K562 (cell line): Measurements from ENCODE around the gene RPS2. TPM values are rescaled to one million over a fixed set of nuclear protein-coding genes. Genes with fewer than 3 reads are reported as not detected.

Source experiments
- BCOR ChIP-seq: fragments of 450-650 bp; IDR thresholded peaks from 2 replicates; pipeline ENCODE4 v1.6.1; 2016
- DACH1 ChIP-seq: fragments of 450-650 bp; IDR thresholded peaks from 2 replicates; pipeline ENCODE4 v1.6.1; 2018; ENCODE audit not compliant: partially characterized antibody
- DLX4 ChIP-seq: fragments of 250-450 bp; sonication (Bioruptor Pico); IDR thresholded peaks from 2 replicates; pipeline ENCODE4 v1.6.1; 2021; ENCODE audit warnings: mild to moderate bottlenecking
- DMBX1 ChIP-seq: fragments of 250-450 bp; sonication (Bioruptor Pico); IDR thresholded peaks from 2 replicates; pipeline ENCODE4 v1.8.0; 2022; ENCODE audit warnings: inconsistent platforms, mild to moderate bottlenecking, moderate library complexity, borderline replicate concordance
- E2F6 ChIP-seq, 2 experiments: IDR thresholded peaks; 2 replicates each; pipeline ENCODE4 v1.6.1; 2011; ENCODE audit warnings: borderline replicate concordance in 1 of 2, control low read depth in 1 of 2, low read depth in 1 of 2, low read length in 1 of 2, mild to moderate bottlenecking in 1 of 2, mixed read lengths in 1 of 2, moderate library complexity in 1 of 2; ENCODE audit not compliant: insufficient read depth in 1 of 2, insufficient read length in 1 of 2, poor library complexity in 1 of 2, severe bottlenecking in 1 of 2; ENCODE audit errors: extremely low read depth in 1 of 2
- ELF4 ChIP-seq: fragments of 450-650 bp; formaldehyde crosslinking; IDR thresholded peaks from 2 replicates; pipeline ENCODE4 v1.4.0; 2022; ENCODE audit warnings: missing genetic modification characterization
- FOXA3 ChIP-seq, 2 experiments: fragments of 450-650 bp in 1 of 2; sonication (generic) in 1 of 2; formaldehyde crosslinking; IDR thresholded peaks in 1 of 2; conservative IDR thresholded peaks in 1 of 2; 2 replicates each; pipeline versions ENCODE4 v1.4.0 to v1.8.0; 2020 to 2022; ENCODE audit warnings: mild to moderate bottlenecking in 2 of 2, missing genetic modification reagents in 1 of 2
- HOMEZ ChIP-seq: fragments of 250-450 bp; sonication (Bioruptor Pico); IDR thresholded peaks from 2 replicates; pipeline ENCODE4 v1.4.0; 2020; ENCODE audit warnings: mild to moderate bottlenecking, moderate library complexity
- MCM3 ChIP-seq: fragments of 450-650 bp; IDR thresholded peaks from 2 replicates; pipeline ENCODE4 v1.6.1; 2016
- MEIS2 ChIP-seq: fragments of 450-650 bp; IDR thresholded peaks from 2 replicates; pipeline ENCODE4 v1.6.1; 2014; ENCODE audit warnings: mild to moderate bottlenecking; ENCODE audit not compliant: partially characterized antibody
- NCOA2 ChIP-seq, 2 experiments: fragments of 450-650 bp; IDR thresholded peaks; 2 replicates each; pipeline ENCODE4 v1.6.1; 2018; ENCODE audit warnings: mild to moderate bottlenecking in 2 of 2, moderate library complexity in 1 of 2; ENCODE audit not compliant: partially characterized antibody in 2 of 2
- NR4A1 ChIP-seq, 2 experiments: fragments of 250-450 bp in 1 of 2; fragments of 450-650 bp in 1 of 2; sonication (Bioruptor Pico) in 1 of 2; IDR thresholded peaks; 2 replicates each; pipeline versions ENCODE4 v1.4.0 to v1.6.1; 2016 to 2020; ENCODE audit warnings: mild to moderate bottlenecking in 2 of 2, missing compliant biosample characterization in 1 of 2, missing genetic modification characterization in 1 of 2, moderate library complexity in 1 of 2
- PHF20 ChIP-seq: fragments of 450-650 bp; IDR thresholded peaks from 2 replicates; pipeline ENCODE4 v1.6.1; 2018; ENCODE audit not compliant: partially characterized antibody
- PHF21A ChIP-seq: fragments of 450-650 bp; IDR thresholded peaks from 2 replicates; pipeline ENCODE4 v1.6.1; 2017; ENCODE audit warnings: low read depth, borderline replicate concordance
- POLR2B ChIP-seq: fragments of 450-650 bp; IDR thresholded peaks from 2 replicates; pipeline ENCODE4 v1.6.1; 2018; ENCODE audit warnings: low read depth; ENCODE audit not compliant: partially characterized antibody
- POLR3A ChIP-seq: IDR thresholded peaks from 2 replicates; pipeline ENCODE4 v1.6.1; 2011; ENCODE audit warnings: borderline replicate concordance, mild to moderate bottlenecking, moderate library complexity; ENCODE audit not compliant: insufficient read length, insufficient read depth; ENCODE audit errors: extremely low read depth
- RBM14 ChIP-seq: fragments of 200-400 bp; formaldehyde crosslinking; IDR thresholded peaks from 2 replicates; pipeline ENCODE4 v1.6.1; 2018; ENCODE audit warnings: low read depth, mild to moderate bottlenecking, low read length, moderate library complexity, borderline replicate concordance; ENCODE audit not compliant: insufficient read depth
- ZEB2 ChIP-seq: fragments of 450-650 bp; IDR thresholded peaks from 2 replicates; pipeline ENCODE4 v1.6.1; 2016
- ZKSCAN1 ChIP-seq: fragments of 150-350 bp; IDR thresholded peaks from 2 replicates; pipeline ENCODE4 v1.6.1; 2016; ENCODE audit warnings: low read depth, low read length
- ZNF431 ChIP-seq: sonication (generic); formaldehyde crosslinking; IDR thresholded peaks from 2 replicates; pipeline ENCODE4 v1.8.0; 2022; ENCODE audit warnings: mild to moderate bottlenecking, missing genetic modification reagents
- ZNF444 ChIP-seq: fragments of 250-450 bp; sonication (Bioruptor Pico); IDR thresholded peaks from 2 replicates; pipeline ENCODE4 v1.4.0; 2020; ENCODE audit warnings: mild to moderate bottlenecking, moderate library complexity
- ZNF695 ChIP-seq: fragments of 450-650 bp; formaldehyde crosslinking; IDR thresholded peaks from 2 replicates; pipeline ENCODE4 v1.4.0; 2020; ENCODE audit warnings: mild to moderate bottlenecking, moderate library complexity
- polyA plus RNA-seq, 8 experiments: library from polyadenylated mRNA; depleted of rRNA in 4 of 8; stranded (reverse) in 5 of 8; unstranded in 3 of 8; fragments of >200 nt; fragmentation: Nextera tagmentation in 2 of 8; fragmentation: Illumina TruSeq in 1 of 8; extraction: Ambion mirVana in 2 of 8; extraction: Trizol in 1 of 8; gene quantifications; 2 replicates each; pipeline versions ENCODE4 v1.2.1 to v1.2.3, GENCODE V29; 2011 to 2014; ENCODE audit warnings: inconsistent platforms in 1 of 8, missing spikeins in 1 of 8
- total RNA-seq, 7 experiments: library from RNA; depleted of rRNA in 6 of 7; stranded (reverse); fragments of >200 nt in 6 of 7; fragmentation: Illumina TruSeq in 2 of 7; extraction: Trizol in 2 of 7; gene quantifications; 2 replicates each; pipeline versions ENCODE4 v1.2.1 to v1.2.3, GENCODE V29; 2011 to 2021; ENCODE audit warnings: low replicate concordance in 1 of 7

RPS2 gene
- total and polyA plus RNA-seq, 9 of the 15 experiments (the other 6 are each of a cell fraction or from before 2014, with no cell fraction given): 834 to 4,794 (median 3,793) TPM

GRCh38 chr16:1971796-1972489 lies 7.3 kb upstream of the RPS2 start, which contains the start of gene TBL3 (continued):
- TF ChIP-seq ZNF431 (CRISPR knock-in tag) (0 out of 2 replicates have a peak, but pooled peaks have one; percentile 10), DMBX1 (CRISPR knock-in tag) (peak; percentile 77; the same call in 1 of the 2 replicates), MCM3 (no peak), E2F6 (IDR thresholded peaks at IDR 0.05; ENCODE audit: borderline replicate concordance in 1 of 2, extremely low read depth in 1 of 2, insufficient read depth in 1 of 2, insufficient read length in 1 of 2, low read depth in 1 of 2, low read length in 1 of 2, poor library complexity in 1 of 2, severe bottlenecking in 1 of 2) (peak; percentile 57 to 73), PHF21A (no peak), ELF4 (peak; percentile 93), ZNF444 (no peak), HOMEZ (CRISPR knock-in tag) (no peak), DACH1 (peak; percentile 75), NR4A1 (CRISPR knock-in tag; IDR thresholded peaks at IDR 0.05) (0 out of 2 replicates have a peak, but pooled peaks have one; percentile 52), NR4A1 (tag; IDR thresholded peaks at IDR 0.05) (no peak), MEIS2 (no peak), ZKSCAN1 (peak; percentile 94), FOXA3 (CRISPR knock-in tag; conservative IDR thresholded peaks at IDR 0.05 in 1 of 2, IDR thresholded peaks at IDR 0.05 in 1 of 2) (no peak), PHF20 (peak; percentile 99), ZNF695 (CRISPR knock-in tag) (no peak), BCOR (no peak), DLX4 (CRISPR knock-in tag) (no peak), POLR2B (peak; percentile 79), NCOA2 (IDR thresholded peaks at IDR 0.05; ENCODE audit: partially characterized antibody in 2 of 2) (no peak), ZEB2 (no peak), POLR3A (no peak), RBM14 (0 out of 2 replicates have a peak, but pooled peaks have one; percentile 61)
